ENCODE results near the gene ZNF30.
"Not testable (repeated sequence)": the region's sequence is repeated elsewhere in the genome, so short reads cannot be mapped to it uniquely, and the experiment has no call there.

Gene ZNF30

GRCh38 chr19:34962687-34963572 lies 36.2 kb downstream of the ZNF30 start:
- no peaks in the 10 kb centered on the region for H3K27me3 ChIP-seq (ENCODE audit: insufficient read depth, low read depth, severe bottlenecking)
- H3K36me3 ChIP-seq: peaks cover 37% of the 10 kb centered on the region
- H3K9me3 ChIP-seq (ENCODE audit: severe bottlenecking): peaks cover 39% of the 10 kb centered on the region
- no peak for TF ChIP-seq CTCF (IDR thresholded peaks at IDR 0.05; ENCODE audit: low read depth, low read length)
- H3K27ac ChIP-seq: peak overlapping the region; percentile 66; the same call in 1 of the 2 replicates
- peak overlapping the region; percentile 75 for H3K4me3 ChIP-seq (ENCODE audit: low read depth, low read length)
- no peak for DNase-seq

DNA sequence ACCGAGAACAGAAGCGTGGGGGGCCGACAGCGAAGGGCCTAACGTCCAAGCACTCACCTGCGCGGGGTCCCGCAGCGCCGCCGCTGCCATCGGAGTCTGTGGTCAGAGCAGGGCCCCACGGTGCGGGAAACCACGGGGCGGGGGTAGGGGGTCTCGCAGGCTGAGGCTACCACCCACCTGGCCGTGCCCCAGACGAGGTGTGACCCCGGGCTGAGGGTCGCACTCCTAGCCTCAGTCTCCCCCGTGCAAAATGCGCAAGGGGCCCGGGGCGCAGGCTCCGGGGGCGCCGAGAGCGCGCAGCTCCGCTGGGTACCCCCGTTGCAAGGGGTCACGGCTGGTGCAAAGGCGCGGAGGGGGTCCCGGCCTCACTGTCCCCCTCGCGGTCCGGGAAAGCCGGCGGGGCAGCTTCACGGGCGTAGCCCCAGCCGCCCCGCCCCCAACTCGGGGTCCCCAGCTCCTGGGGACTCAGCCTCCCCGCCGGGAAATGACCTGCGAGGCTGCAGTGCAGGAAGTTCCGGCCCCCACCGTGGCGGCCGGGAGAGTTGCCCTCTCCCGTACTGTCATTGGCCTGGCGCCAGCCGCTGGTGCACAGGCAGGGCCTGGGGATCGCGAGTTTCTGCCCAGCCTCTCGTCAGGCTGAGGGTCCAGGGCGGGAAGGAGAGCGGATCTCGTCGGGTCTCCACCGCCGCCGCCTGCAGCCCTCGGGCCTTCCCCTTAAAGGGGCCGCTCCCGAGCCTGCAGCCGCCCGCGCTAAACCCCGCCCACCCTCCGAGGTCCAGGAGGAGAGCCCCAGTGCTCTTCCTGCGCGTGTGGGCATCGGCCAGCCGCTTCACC lies 37.1 kb downstream of the ZNF30 start, which contains the start of gene ZNF792:
ZNF792 (minus strand) TSS at position 657 of the 834 bp plus-strand sequence; CDS start at position 90, 567 bp downstream.
- peak within 1 kb of the TSS; percentile 75 for H3K4me3 ChIP-seq (ENCODE audit: low read depth, low read length)
- H3K27ac ChIP-seq: peak within 1 kb of the TSS; percentile 66
- no peak for TF ChIP-seq CTCF (IDR thresholded peaks at IDR 0.05; ENCODE audit: low read depth, low read length)
- H3K9me3 ChIP-seq (ENCODE audit: severe bottlenecking): peaks cover 35% of the 10 kb centered on the region
- no peaks in the 10 kb centered on the region for H3K27me3 ChIP-seq (ENCODE audit: insufficient read depth, low read depth, severe bottlenecking)
- DNase-seq: peak; percentile 82
- H3K36me3 ChIP-seq: peaks cover 29% of the 10 kb centered on the region

GRCh38 chr19:34964598-34964997 lies 37.9 kb downstream of the ZNF30 start:
- no peak for DNase-seq
- Histone ChIP-seq H3K27me3 (ENCODE audit: insufficient read depth, low read depth, severe bottlenecking) (no peaks in the 10 kb centered on the region), H3K9me3 (ENCODE audit: severe bottlenecking) (peaks cover 30% of the 10 kb centered on the region), H3K27ac (no peak overlapping the region), H3K4me3 (ENCODE audit: low read depth, low read length) (peak overlapping the region; percentile 75), H3K36me3 (peaks cover 21% of the 10 kb centered on the region)
- TF ChIP-seq CTCF (IDR thresholded peaks at IDR 0.05; ENCODE audit: low read depth, low read length): no peak

DNA sequence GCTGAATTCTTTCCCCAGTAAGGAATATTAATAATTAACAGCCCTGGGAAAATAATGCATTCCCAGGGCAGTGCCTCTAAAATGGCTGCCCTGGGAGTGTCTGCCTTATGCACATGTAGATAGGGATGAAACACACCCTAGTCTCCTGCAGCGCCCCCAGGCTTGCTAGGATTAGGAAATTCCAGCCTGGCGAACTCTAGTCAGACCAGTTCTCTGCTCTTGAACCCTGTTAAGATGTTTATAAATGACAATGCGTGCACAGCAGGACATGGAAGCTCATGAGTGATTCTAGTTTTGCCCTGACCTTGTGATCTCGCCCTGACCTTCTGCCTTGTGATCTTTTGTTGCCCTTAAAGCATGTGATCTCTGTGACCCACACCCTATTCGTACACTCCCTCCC lies 38.8 kb downstream of the ZNF30 start:
- H3K36me3 ChIP-seq: peaks cover 12% of the 10 kb centered on the region
- not testable (repeated sequence) for H3K27ac ChIP-seq; DNase-seq; H3K27me3 ChIP-seq (ENCODE audit: insufficient read depth, low read depth, severe bottlenecking); H3K4me3 ChIP-seq (ENCODE audit: low read depth, low read length)
- peaks cover 33% of the 10 kb centered on the region for H3K9me3 ChIP-seq (ENCODE audit: severe bottlenecking)

GRCh38 chr19:34967551-34967950 lies 40.8 kb downstream of the ZNF30 start:
- Histone ChIP-seq H3K4me3 (ENCODE audit: low read depth, low read length) (no peak overlapping the region), H3K36me3 (no peaks in the 10 kb centered on the region), H3K9me3 (ENCODE audit: severe bottlenecking) (peaks cover 33% of the 10 kb centered on the region), H3K27ac (no peak overlapping the region), H3K27me3 (ENCODE audit: insufficient read depth, low read depth, severe bottlenecking) (no peaks in the 10 kb centered on the region)
- no peak for TF ChIP-seq CTCF (IDR thresholded peaks at IDR 0.05; ENCODE audit: low read depth, low read length)
- DNase-seq: no peak

DNA sequence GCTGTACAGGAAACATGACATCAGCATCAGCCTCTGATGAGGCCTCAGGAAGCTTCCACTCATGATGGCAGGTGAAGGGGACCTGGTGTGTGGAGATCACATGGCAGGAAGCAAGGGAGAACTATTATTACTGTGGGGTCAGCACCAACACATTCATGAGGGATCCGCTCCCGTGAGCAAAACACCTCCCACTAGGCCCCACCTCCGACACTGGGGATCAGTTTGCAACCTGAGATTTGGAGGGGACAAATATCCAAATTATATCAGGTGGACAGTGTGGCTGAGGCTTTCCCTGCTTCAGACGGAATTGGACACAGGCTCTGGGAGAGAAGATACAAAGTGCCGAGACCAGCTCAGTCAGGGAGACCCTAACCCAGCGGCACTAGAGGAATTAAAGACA lies 43.0 kb downstream of the ZNF30 start:
- DNase-seq: no peak

GRCh38 chr19:34970185-34970780 lies 43.6 kb downstream of the ZNF30 start:
- H3K27ac ChIP-seq; DNase-seq; H3K27me3 ChIP-seq (ENCODE audit: insufficient read depth, low read depth, severe bottlenecking); H3K4me3 ChIP-seq (ENCODE audit: low read depth, low read length); H3K36me3 ChIP-seq: not testable (repeated sequence)
- H3K9me3 ChIP-seq (ENCODE audit: severe bottlenecking): peaks cover 30% of the 10 kb centered on the region

More for the DNA sequence above, 43.0 kb downstream of the ZNF30 start:
- no peak overlapping the region for H3K27ac ChIP-seq
- peaks cover 33% of the 10 kb centered on the region for H3K9me3 ChIP-seq (ENCODE audit: severe bottlenecking)
- no peak for TF ChIP-seq CTCF (IDR thresholded peaks at IDR 0.05; ENCODE audit: low read depth, low read length)
- no peaks in the 10 kb centered on the region for H3K36me3 ChIP-seq
- no peak overlapping the region for H3K4me3 ChIP-seq (ENCODE audit: low read depth, low read length)
- no peaks in the 10 kb centered on the region for H3K27me3 ChIP-seq (ENCODE audit: insufficient read depth, low read depth, severe bottlenecking)

All from WERI-Rb-1 (cell line).